ENCODE data around the gene NID1. TPM values are rescaled to one million over a fixed set of nuclear protein-coding genes. Genes with fewer than 3 reads are reported as not detected.

Gene NID1
- total RNA-seq, 1 experiment from 2014 or later: 19.2 TPM

DNA sequence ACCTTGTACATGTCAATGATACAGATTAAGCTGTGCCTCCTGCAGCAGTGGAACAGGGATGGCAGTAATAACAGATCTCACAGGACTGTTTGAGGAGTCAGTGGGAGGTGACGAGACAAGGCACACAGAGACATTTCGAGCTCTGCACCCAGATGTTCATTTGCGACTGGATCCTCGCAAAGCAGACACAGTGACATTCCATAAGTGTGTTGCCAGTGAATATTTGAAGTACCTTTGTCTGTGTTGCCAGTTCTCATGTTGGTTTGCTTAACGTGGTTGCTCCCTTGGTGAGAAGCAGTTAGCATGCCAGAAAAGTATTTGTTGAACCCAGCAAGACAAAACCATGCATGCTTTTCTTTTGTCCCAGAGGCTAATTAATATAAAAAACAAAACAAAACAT, 67.0 kb downstream of the NID1 start:
- ATAC-seq: no peak
- ChIA-PET CTCF (no interaction called here), POLR2A (no interaction called here)
- H3K27me3 Mint-ChIP-seq (ENCODE audit: low read depth): no peaks in the 10 kb centered on the region
- no peak for DNase-seq (ENCODE audit: low spot score)
- H3K4me3 Mint-ChIP-seq: no peak overlapping the region
- no peak overlapping the region for H3K27ac Mint-ChIP-seq
- H3K4me1 Mint-ChIP-seq: peaks cover 32% of the 10 kb centered on the region
- TF ChIP-seq SMAD3 (CRISPR knock-in tag; IDR thresholded peaks at IDR 0.05; ENCODE audit: borderline replicate concordance) (no peak), RORB (CRISPR knock-in tag; IDR thresholded peaks at IDR 0.05) (no peak), NFE2L1 (CRISPR knock-in tag; IDR thresholded peaks at IDR 0.05) (no peak)
- TF ChIP-seq, protein P1, sequence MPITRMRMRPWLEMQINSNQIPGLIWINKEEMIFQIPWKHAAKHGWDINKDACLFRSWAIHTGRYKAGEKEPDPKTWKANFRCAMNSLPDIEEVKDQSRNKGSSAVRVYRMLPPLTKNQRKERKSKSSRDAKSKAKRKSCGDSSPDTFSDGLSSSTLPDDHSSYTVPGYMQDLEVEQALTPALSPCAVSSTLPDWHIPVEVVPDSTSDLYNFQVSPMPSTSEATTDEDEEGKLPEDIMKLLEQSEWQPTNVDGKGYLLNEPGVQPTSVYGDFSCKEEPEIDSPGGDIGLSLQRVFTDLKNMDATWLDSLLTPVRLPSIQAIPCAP (CRISPR knock-in tag; IDR thresholded peaks at IDR 0.05): no peak
- H3K36me3 Mint-ChIP-seq: peaks cover 8% of the 10 kb centered on the region
- no peaks in the 10 kb centered on the region for H3K9me3 Mint-ChIP-seq

DNA sequence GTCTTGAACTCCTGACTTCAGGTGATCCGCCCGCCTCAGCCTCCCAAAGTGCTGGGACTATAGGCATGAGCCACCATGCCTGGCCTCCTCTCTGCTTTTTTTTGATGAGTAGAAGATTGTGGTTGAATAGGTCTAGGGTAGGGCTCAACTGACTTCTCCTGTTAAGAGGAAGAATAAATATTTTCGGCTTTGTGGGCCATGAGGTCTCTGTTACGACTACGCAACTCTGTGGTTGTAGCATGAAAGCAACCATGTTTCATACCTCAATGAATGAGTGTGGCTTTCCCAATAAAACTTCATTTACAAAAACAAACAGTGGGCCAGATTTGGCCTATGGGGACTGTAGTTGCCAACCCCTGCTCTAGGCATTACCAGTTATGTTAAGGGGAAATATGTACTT, 67.8 kb downstream of the NID1 start:
- ATAC-seq: no peak
- Mint-ChIP-seq H3K4me3 (no peak overlapping the region), H3K36me3 (peaks cover 8% of the 10 kb centered on the region), H3K9me3 (no peaks in the 10 kb centered on the region), H3K27me3 (ENCODE audit: low read depth) (no peaks in the 10 kb centered on the region), H3K27ac (no peak overlapping the region), H3K4me1 (peaks cover 24% of the 10 kb centered on the region)
- TF ChIP-seq SP1 (CRISPR knock-in tag; conservative IDR thresholded peaks at IDR 0.05) (no peak), MXD4 (CRISPR knock-in tag; IDR thresholded peaks at IDR 0.05; ENCODE audit: borderline replicate concordance) (no peak), NR2C2 (CRISPR knock-in tag; IDR thresholded peaks at IDR 0.05) (no peak), ZNF232 (CRISPR knock-in tag; IDR thresholded peaks at IDR 0.05) (no peak), FOXK1 (CRISPR knock-in tag; IDR thresholded peaks at IDR 0.05) (no peak), ESRRA (CRISPR knock-in tag; IDR thresholded peaks at IDR 0.05; ENCODE audit: borderline replicate concordance) (no peak), CREM (CRISPR knock-in tag; IDR thresholded peaks at IDR 0.05) (no peak), ZNF263 (CRISPR knock-in tag; IDR thresholded peaks at IDR 0.05; ENCODE audit: low read depth) (no peak), ETV6 (CRISPR knock-in tag; IDR thresholded peaks at IDR 0.05) (no peak)
- TF ChIP-seq, protein P2, sequence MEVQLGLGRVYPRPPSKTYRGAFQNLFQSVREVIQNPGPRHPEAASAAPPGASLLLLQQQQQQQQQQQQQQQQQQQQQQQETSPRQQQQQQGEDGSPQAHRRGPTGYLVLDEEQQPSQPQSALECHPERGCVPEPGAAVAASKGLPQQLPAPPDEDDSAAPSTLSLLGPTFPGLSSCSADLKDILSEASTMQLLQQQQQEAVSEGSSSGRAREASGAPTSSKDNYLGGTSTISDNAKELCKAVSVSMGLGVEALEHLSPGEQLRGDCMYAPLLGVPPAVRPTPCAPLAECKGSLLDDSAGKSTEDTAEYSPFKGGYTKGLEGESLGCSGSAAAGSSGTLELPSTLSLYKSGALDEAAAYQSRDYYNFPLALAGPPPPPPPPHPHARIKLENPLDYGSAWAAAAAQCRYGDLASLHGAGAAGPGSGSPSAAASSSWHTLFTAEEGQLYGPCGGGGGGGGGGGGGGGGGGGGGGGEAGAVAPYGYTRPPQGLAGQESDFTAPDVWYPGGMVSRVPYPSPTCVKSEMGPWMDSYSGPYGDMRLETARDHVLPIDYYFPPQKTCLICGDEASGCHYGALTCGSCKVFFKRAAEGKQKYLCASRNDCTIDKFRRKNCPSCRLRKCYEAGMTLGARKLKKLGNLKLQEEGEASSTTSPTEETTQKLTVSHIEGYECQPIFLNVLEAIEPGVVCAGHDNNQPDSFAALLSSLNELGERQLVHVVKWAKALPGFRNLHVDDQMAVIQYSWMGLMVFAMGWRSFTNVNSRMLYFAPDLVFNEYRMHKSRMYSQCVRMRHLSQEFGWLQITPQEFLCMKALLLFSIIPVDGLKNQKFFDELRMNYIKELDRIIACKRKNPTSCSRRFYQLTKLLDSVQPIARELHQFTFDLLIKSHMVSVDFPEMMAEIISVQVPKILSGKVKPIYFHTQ (CRISPR knock-in tag; IDR thresholded peaks at IDR 0.05): no peak
- TF ChIP-seq, protein P3, sequence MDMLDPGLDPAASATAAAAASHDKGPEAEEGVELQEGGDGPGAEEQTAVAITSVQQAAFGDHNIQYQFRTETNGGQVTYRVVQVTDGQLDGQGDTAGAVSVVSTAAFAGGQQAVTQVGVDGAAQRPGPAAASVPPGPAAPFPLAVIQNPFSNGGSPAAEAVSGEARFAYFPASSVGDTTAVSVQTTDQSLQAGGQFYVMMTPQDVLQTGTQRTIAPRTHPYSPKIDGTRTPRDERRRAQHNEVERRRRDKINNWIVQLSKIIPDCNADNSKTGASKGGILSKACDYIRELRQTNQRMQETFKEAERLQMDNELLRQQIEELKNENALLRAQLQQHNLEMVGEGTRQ (CRISPR knock-in tag; IDR thresholded peaks at IDR 0.05): no peak
- TF ChIP-seq, protein P4, sequence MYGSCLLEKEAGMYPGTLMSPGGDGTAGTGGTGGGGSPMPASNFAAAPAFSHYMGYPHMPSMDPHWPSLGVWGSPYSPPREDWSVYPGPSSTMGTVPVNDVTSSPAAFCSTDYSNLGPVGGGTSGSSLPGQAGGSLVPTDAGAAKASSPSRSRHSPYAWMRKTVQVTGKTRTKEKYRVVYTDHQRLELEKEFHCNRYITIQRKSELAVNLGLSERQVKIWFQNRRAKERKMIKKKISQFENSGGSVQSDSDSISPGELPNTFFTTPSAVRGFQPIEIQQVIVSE (CRISPR knock-in tag; IDR thresholded peaks at IDR 0.05; ENCODE audit: borderline replicate concordance): no peak
- TF ChIP-seq, protein P5, sequence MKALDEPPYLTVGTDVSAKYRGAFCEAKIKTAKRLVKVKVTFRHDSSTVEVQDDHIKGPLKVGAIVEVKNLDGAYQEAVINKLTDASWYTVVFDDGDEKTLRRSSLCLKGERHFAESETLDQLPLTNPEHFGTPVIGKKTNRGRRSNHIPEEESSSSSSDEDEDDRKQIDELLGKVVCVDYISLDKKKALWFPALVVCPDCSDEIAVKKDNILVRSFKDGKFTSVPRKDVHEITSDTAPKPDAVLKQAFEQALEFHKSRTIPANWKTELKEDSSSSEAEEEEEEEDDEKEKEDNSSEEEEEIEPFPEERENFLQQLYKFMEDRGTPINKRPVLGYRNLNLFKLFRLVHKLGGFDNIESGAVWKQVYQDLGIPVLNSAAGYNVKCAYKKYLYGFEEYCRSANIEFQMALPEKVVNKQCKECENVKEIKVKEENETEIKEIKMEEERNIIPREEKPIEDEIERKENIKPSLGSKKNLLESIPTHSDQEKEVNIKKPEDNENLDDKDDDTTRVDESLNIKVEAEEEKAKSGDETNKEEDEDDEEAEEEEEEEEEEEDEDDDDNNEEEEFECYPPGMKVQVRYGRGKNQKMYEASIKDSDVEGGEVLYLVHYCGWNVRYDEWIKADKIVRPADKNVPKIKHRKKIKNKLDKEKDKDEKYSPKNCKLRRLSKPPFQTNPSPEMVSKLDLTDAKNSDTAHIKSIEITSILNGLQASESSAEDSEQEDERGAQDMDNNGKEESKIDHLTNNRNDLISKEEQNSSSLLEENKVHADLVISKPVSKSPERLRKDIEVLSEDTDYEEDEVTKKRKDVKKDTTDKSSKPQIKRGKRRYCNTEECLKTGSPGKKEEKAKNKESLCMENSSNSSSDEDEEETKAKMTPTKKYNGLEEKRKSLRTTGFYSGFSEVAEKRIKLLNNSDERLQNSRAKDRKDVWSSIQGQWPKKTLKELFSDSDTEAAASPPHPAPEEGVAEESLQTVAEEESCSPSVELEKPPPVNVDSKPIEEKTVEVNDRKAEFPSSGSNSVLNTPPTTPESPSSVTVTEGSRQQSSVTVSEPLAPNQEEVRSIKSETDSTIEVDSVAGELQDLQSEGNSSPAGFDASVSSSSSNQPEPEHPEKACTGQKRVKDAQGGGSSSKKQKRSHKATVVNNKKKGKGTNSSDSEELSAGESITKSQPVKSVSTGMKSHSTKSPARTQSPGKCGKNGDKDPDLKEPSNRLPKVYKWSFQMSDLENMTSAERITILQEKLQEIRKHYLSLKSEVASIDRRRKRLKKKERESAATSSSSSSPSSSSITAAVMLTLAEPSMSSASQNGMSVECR (CRISPR knock-in tag; IDR thresholded peaks at IDR 0.05; ENCODE audit: borderline replicate concordance): no peak
- TF ChIP-seq, protein P6, sequence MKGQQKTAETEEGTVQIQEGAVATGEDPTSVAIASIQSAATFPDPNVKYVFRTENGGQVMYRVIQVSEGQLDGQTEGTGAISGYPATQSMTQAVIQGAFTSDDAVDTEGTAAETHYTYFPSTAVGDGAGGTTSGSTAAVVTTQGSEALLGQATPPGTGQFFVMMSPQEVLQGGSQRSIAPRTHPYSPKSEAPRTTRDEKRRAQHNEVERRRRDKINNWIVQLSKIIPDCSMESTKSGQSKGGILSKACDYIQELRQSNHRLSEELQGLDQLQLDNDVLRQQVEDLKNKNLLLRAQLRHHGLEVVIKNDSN (CRISPR knock-in tag; IDR thresholded peaks at IDR 0.05): no peak
- TF ChIP-seq, protein P7, sequence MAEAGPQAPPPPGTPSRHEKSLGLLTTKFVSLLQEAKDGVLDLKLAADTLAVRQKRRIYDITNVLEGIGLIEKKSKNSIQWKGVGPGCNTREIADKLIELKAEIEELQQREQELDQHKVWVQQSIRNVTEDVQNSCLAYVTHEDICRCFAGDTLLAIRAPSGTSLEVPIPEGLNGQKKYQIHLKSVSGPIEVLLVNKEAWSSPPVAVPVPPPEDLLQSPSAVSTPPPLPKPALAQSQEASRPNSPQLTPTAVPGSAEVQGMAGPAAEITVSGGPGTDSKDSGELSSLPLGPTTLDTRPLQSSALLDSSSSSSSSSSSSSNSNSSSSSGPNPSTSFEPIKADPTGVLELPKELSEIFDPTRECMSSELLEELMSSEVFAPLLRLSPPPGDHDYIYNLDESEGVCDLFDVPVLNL (CRISPR knock-in tag; IDR thresholded peaks at IDR 0.05; ENCODE audit: borderline replicate concordance, low read depth): no peak
- TF ChIP-seq, protein P8, sequence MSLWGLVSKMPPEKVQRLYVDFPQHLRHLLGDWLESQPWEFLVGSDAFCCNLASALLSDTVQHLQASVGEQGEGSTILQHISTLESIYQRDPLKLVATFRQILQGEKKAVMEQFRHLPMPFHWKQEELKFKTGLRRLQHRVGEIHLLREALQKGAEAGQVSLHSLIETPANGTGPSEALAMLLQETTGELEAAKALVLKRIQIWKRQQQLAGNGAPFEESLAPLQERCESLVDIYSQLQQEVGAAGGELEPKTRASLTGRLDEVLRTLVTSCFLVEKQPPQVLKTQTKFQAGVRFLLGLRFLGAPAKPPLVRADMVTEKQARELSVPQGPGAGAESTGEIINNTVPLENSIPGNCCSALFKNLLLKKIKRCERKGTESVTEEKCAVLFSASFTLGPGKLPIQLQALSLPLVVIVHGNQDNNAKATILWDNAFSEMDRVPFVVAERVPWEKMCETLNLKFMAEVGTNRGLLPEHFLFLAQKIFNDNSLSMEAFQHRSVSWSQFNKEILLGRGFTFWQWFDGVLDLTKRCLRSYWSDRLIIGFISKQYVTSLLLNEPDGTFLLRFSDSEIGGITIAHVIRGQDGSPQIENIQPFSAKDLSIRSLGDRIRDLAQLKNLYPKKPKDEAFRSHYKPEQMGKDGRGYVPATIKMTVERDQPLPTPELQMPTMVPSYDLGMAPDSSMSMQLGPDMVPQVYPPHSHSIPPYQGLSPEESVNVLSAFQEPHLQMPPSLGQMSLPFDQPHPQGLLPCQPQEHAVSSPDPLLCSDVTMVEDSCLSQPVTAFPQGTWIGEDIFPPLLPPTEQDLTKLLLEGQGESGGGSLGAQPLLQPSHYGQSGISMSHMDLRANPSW (CRISPR knock-in tag; conservative IDR thresholded peaks at IDR 0.05; ENCODE audit: low read depth): no peak
- ChIA-PET POLR2A (no interaction called here), CTCF (no interaction called here)
- DNase-seq (ENCODE audit: low spot score): no peak
